CD4-positive, CD25-positive, alpha-beta regulatory T cell (primary cell): Measurements from ENCODE around the gene MTHFD1L. TPM values are rescaled to one million over a fixed set of nuclear protein-coding genes. Genes with fewer than 3 reads are reported as not detected.
"Not testable (repeated sequence)": the region's sequence is repeated elsewhere in the genome, so short reads cannot be mapped to it uniquely, and the experiment has no call there.

Experiments used
- ATAC-seq, 2 donors: fragments of 150-1000 bp; cut with Tn5 transposase; one replicate each; pipeline ENCODE4 v1.10.0; 2021; ENCODE audit warnings: low read depth in 2 of 2, moderate number of reproducible peaks in 2 of 2, moderate library complexity in 1 of 2
- DNase-seq, 3 donors: peaks; one replicate each; pipeline versions ENCODE4 v3.0.0 to v3.0.0-alpha.2; 2012 to 2022; ENCODE audit warnings: mixed read lengths in 1 of 3
- H3K27ac ChIP-seq: one replicate; pipeline ENCODE4 v1.7.0; 2013; ENCODE audit warnings: mild to moderate bottlenecking, low read length; ENCODE audit not compliant: insufficient read depth, poor library complexity, severe bottlenecking
- H3K27me3 ChIP-seq: one replicate; pipeline ENCODE4 v1.7.0; 2013; ENCODE audit warnings: low read length; ENCODE audit not compliant: control insufficient read depth, insufficient read depth
- H3K36me3 ChIP-seq: one replicate; pipeline ENCODE4 v1.7.0; 2013; ENCODE audit warnings: mild to moderate bottlenecking, low read length, moderate library complexity; ENCODE audit not compliant: control insufficient read depth, insufficient read depth
- H3K4me1 ChIP-seq: 2 replicates; pipeline ENCODE4 v1.7.0; 2013; ENCODE audit warnings: mild to moderate bottlenecking, low read length; ENCODE audit not compliant: insufficient read depth, control insufficient read depth, poor library complexity, severe bottlenecking
- H3K4me3 ChIP-seq: one replicate; pipeline ENCODE4 v1.7.0; 2013; ENCODE audit warnings: low read depth, mild to moderate bottlenecking, low read length, moderate library complexity
- H3K9me3 ChIP-seq, 2 experiments: 1 replicate in 1 of 2; 2 replicates in 1 of 2; pipeline ENCODE4 v1.7.0; 2013; ENCODE audit warnings: low read length in 2 of 2, mild to moderate bottlenecking in 1 of 2, moderate library complexity in 1 of 2; ENCODE audit not compliant: control insufficient read depth in 2 of 2
- H3K27ac Mint-ChIP-seq, 3 donors: one replicate each; pipeline ENCODE4 v1.8.0; 2020 to 2022; ENCODE audit warnings: mild to moderate bottlenecking in 3 of 3, mixed read lengths in 3 of 3, moderate library complexity in 2 of 3
- H3K27me3 Mint-ChIP-seq: one replicate; pipeline ENCODE4 v1.8.0; 2022; ENCODE audit warnings: mild to moderate bottlenecking, mixed read lengths
- H3K36me3 Mint-ChIP-seq: one replicate; pipeline ENCODE4 v1.8.0; 2020; ENCODE audit warnings: mixed read lengths
- H3K4me1 Mint-ChIP-seq, 4 donors: one replicate each; pipeline ENCODE4 v1.8.0; 2020 to 2022; ENCODE audit warnings: mixed read lengths in 4 of 4, mild to moderate bottlenecking in 1 of 4
- H3K4me3 Mint-ChIP-seq, 4 donors: one replicate each; pipeline ENCODE4 v1.8.0; 2020 to 2022; ENCODE audit warnings: mild to moderate bottlenecking in 4 of 4, mixed read lengths in 4 of 4, moderate library complexity in 3 of 4
- H3K9me3 Mint-ChIP-seq, 7 donors: one replicate each; pipeline ENCODE4 v1.8.0; 2020 to 2022; ENCODE audit warnings: mixed read lengths in 7 of 7, mild to moderate bottlenecking in 3 of 7, moderate library complexity in 2 of 7
- polyA plus RNA-seq, 4 donors: library from polyadenylated mRNA; unstranded; fragments of 300-500 nt; fragmentation: Illumina TruSeq; gene quantifications; one replicate each; pipeline ENCODE4 v1.2.3, GENCODE V29; 2021
- total RNA-seq: library from RNA; stranded (reverse); gene quantifications from one replicate; pipeline ENCODE4 v1.2.3, GENCODE V29; 2022

MTHFD1L gene
- total and polyA plus RNA-seq, 5 donors from 2014 or later: 2.0 to 11.1 (median 3.4) TPM

DNA sequence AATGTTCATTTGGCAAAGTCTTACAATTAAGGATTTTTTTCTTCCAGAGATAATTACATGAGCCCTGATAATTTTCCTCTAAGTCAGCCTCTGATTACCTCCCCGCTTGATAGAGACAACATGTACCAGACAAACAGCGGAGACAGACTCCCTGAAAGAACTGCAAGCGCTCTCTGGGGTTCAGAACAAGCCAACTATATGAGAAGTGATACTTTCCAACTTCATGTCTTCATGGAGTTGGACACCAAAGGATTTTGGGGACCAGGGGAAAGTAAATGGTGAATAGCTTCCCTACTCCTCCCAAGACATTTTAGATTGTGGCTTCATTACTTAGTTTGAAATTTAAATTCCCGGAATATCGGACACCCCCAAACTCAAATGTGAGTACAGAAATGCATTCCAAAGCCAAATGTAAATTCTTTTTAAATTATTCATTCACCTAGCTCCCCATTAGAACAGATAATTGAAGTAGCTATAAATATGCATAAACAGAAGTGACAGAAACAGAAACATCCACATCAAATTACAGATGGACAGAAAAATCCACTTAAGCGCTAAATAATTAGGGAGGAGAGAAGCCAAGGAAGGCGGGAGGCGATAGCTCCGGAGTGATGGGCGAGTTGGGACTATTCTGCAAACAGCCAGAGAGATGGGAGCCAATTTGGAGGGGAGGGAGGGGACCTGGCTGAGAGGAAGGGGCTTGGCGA, 244.5 kb downstream of the MTHFD1L start:
- no peaks in the 10 kb centered on the region for H3K4me1 Mint-ChIP-seq

DNA sequence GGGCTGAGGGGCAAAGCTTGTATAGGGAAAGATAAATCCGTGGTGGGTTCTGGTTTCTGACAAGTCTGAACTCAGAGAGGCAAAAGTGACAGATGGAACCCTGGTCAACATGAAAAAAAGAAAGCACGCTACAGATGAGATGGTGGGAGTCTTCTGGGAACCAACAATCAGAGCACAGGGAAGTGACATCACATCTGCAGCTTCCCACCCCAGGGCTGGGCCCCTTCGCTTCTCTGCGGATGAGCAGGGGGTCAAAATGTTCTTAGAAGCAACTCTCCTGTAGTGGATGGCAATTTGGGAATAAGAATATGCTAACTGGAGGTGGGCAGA, 245.0 kb downstream of the MTHFD1L start:
- Histone ChIP-seq H3K27me3 (no peaks in the 10 kb centered on the region), H3K9me3 (no peaks in the 10 kb centered on the region), H3K4me3 (no peak overlapping the region), H3K4me1 (no peaks in the 10 kb centered on the region), H3K27ac (no peak overlapping the region), H3K36me3 (no peaks in the 10 kb centered on the region)
- no peaks in the 10 kb centered on the region for H3K36me3 Mint-ChIP-seq
- no peak for DNase-seq
- no peak for ATAC-seq
- H3K4me3 Mint-ChIP-seq: no peak overlapping the region
- no peaks in the 10 kb centered on the region for H3K4me1 Mint-ChIP-seq
- H3K27me3 Mint-ChIP-seq: peaks cover 9% of the 10 kb centered on the region
- no peak overlapping the region for H3K27ac Mint-ChIP-seq
- peaks cover 0 to 2% (median 0%) of the 10 kb centered on the region in 7 donors for H3K9me3 Mint-ChIP-seq

More for the DNA sequence above, 244.5 kb downstream of the MTHFD1L start:
- H3K27me3 Mint-ChIP-seq: peaks cover 9% of the 10 kb centered on the region
- H3K36me3 Mint-ChIP-seq: no peaks in the 10 kb centered on the region
- no peaks in the 10 kb centered on the region for H3K36me3 ChIP-seq
- ATAC-seq: no peak
- H3K9me3 ChIP-seq: no peaks in the 10 kb centered on the region
- no peak overlapping the region for H3K4me3 ChIP-seq
- DNase-seq: no peak
- no peak overlapping the region for H3K4me3 Mint-ChIP-seq
- H3K27ac Mint-ChIP-seq: peak overlapping the region in 1 of 3 donors; percentile 79
- H3K27me3 ChIP-seq: no peaks in the 10 kb centered on the region
- H3K9me3 Mint-ChIP-seq: peaks cover 0 to 2% (median 0%) of the 10 kb centered on the region in 7 donors
- no peak overlapping the region for H3K27ac ChIP-seq
- H3K4me1 ChIP-seq: no peaks in the 10 kb centered on the region

DNA sequence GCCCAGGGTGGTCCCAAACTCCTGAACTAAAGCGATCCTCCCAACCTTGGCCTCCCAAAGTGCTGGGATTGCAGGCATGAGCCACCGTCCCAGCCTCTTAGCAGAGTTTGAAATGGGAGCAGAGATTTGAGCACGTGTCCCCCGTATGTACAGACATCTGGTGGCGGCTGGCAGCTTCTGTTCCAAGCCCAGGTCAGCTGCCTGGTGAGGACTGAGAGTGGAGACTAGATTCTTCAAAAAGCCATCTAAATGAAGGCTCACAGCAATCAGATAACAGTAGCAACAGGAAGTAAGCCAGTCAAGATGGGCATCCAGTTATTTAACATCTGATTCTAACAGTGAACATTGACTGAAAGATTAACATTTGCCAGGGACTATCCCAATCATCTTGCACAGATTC, 246.2 kb downstream of the MTHFD1L start:
- Mint-ChIP-seq H3K27me3 (peaks cover 15% of the 10 kb centered on the region), H3K27ac (no peak overlapping the region), H3K36me3 (no peaks in the 10 kb centered on the region), H3K9me3 (peaks cover 0 to 2% (median 0%) of the 10 kb centered on the region in 7 donors), H3K4me1 (no peaks in the 10 kb centered on the region), H3K4me3 (no peak overlapping the region)
- Histone ChIP-seq H3K36me3 (no peaks in the 10 kb centered on the region), H3K9me3 (no peaks in the 10 kb centered on the region), H3K4me3 (no peak overlapping the region), H3K4me1 (no peaks in the 10 kb centered on the region), H3K27me3 (no peaks in the 10 kb centered on the region), H3K27ac (no peak overlapping the region)
- no peak for ATAC-seq
- DNase-seq: no peak

DNA sequence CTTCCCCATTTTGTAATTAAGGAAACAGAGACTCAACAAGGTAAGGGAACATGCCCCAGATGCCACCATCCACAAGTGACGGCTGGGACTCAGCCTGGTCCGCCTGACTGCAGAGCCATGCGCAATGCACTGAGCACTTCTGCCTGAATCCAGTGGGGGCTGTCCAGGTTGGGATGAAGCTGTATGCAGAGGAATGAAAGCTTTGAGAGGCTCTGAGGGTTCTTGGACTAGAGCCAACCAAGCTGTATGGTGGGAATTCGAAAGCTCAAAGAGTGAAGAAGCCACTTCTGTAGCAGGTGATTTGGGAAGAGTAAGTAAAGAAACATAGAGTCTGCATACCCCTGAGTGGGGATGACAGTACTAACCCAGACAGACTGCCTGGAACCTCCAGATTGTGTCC, 246.6 kb downstream of the MTHFD1L start:
- no peak overlapping the region for H3K27ac ChIP-seq
- Mint-ChIP-seq H3K9me3 (peaks cover 0 to 2% (median 0%) of the 10 kb centered on the region in 7 donors), H3K27me3 (peaks cover 16% of the 10 kb centered on the region), H3K36me3 (no peaks in the 10 kb centered on the region), H3K27ac (no peak overlapping the region), H3K4me3 (no peak overlapping the region), H3K4me1 (no peaks in the 10 kb centered on the region)
- H3K27me3 ChIP-seq: no peaks in the 10 kb centered on the region
- H3K4me1 ChIP-seq: no peaks in the 10 kb centered on the region
- ATAC-seq (no peak), DNase-seq (no peak)
- no peak overlapping the region for H3K4me3 ChIP-seq
- no peaks in the 10 kb centered on the region for H3K36me3 ChIP-seq
- no peaks in the 10 kb centered on the region for H3K9me3 ChIP-seq

DNA sequence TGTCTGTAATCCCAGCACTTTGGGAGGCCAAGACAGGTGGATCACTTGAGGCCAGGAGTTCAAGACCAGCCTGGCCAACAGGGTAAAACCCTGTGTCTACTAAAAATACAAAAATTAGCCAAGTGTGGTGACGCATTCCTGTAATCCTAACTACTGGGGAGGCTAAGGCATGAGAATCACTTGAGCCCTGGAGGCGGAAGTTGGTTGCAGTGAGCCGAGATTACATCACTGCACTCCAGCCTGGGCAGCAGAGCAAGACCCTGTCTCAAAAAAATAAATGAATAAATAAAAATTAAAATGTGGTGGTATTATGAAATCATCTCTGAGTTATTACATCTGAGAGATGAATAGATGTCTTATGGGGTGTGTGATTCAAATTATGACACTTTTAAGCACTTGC, 247.4 kb downstream of the MTHFD1L start:
- not testable (repeated sequence) for H3K27ac ChIP-seq, DNase-seq, H3K4me3 Mint-ChIP-seq, H3K27me3 ChIP-seq, H3K9me3 Mint-ChIP-seq, ATAC-seq, H3K4me1 ChIP-seq, H3K27ac Mint-ChIP-seq, H3K4me3 ChIP-seq, H3K36me3 Mint-ChIP-seq, H3K9me3 ChIP-seq, H3K36me3 ChIP-seq, H3K4me1 Mint-ChIP-seq
- peaks cover 19% of the 10 kb centered on the region for H3K27me3 Mint-ChIP-seq

DNA sequence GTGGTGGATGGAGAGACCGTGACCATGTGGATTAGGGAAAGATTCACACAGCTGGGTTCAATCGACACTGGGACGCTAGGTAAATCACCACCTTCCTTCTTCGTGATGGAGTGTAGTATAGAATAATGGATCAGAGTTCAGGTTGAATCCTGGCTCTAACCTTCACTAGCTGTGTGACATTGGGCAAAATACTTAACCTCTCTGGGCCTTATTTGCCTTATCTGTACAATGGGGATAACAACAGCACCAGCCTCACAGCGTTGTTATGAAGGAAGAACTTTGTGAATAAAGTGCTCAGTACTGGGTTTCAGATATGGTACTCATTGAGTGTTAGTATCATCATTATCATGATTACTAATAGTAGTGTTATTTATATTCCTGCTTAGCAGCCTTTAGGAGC, 248.1 kb downstream of the MTHFD1L start:
- Histone ChIP-seq H3K4me1 (no peaks in the 10 kb centered on the region), H3K9me3 (no peaks in the 10 kb centered on the region), H3K27ac (no peak overlapping the region), H3K4me3 (no peak overlapping the region), H3K36me3 (no peaks in the 10 kb centered on the region), H3K27me3 (no peaks in the 10 kb centered on the region)
- no peaks in the 10 kb centered on the region for H3K4me1 Mint-ChIP-seq
- H3K36me3 Mint-ChIP-seq: no peaks in the 10 kb centered on the region
- no peak for ATAC-seq
- no peak for DNase-seq
- no peak overlapping the region for H3K27ac Mint-ChIP-seq
- H3K4me3 Mint-ChIP-seq: no peak overlapping the region
- H3K27me3 Mint-ChIP-seq: peaks cover 15% of the 10 kb centered on the region
- peaks cover 0 to 2% (median 0%) of the 10 kb centered on the region in 7 donors for H3K9me3 Mint-ChIP-seq

DNA sequence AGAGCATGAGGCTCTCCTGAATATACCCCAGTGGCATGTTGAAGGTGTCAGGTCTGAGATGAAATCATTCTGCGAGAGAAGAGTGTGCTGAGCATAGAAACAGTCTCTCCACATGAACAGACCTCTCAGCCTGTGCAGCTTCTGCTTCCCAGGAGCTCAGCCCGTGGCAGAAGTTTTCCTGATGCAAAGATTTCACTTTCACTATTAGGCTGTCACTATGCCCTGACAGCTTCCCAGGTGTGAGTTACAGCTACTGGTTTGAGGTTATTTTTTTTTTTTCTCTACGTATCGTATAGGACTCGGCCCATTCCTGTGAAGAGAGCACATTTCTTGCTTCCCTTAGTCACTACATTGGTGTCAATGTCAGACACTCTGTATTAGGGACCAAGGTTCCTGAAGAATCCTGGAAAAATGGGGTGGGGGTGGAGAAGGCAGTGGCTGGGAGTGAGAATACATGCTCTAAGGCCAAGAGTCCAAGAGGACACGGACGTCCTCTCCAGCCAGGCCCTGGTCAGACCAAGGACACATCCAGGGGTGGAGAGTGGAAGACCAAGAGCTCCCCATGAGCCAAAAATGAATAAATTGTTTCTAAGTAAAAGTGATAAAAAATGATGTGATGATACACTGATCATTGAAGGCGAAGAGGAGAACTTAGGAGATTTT, 253.1 kb downstream of the MTHFD1L start:
- Mint-ChIP-seq H3K4me1 (no peaks in the 10 kb centered on the region), H3K27ac (no peak overlapping the region), H3K4me3 (no peak overlapping the region), H3K9me3 (peaks cover 0 to 2% (median 0%) of the 10 kb centered on the region in 7 donors), H3K36me3 (no peaks in the 10 kb centered on the region), H3K27me3 (peaks cover 10% of the 10 kb centered on the region)
- no peaks in the 10 kb centered on the region for H3K4me1 ChIP-seq
- no peak overlapping the region for H3K27ac ChIP-seq
- DNase-seq: no peak
- no peak for ATAC-seq
- no peak overlapping the region for H3K4me3 ChIP-seq
- no peaks in the 10 kb centered on the region for H3K36me3 ChIP-seq
- H3K27me3 ChIP-seq: no peaks in the 10 kb centered on the region
- H3K9me3 ChIP-seq: no peaks in the 10 kb centered on the region
